Measurements from ENCODE around the gene REL.

GRCh38 chr2:60847854-60848253 lies 33.5 kb upstream of the REL start:
- TF ChIP-seq CEBPB (IDR thresholded peaks at IDR 0.05; ENCODE audit: low read depth, low read length) (no peak), CTCF (conservative IDR thresholded peaks at IDR 0.05; ENCODE audit: low read depth, low read length) (no peak), RAD21 (IDR thresholded peaks at IDR 0.05; ENCODE audit: low read length) (no peak), RCOR1 (IDR thresholded peaks at IDR 0.05; ENCODE audit: insufficient replicate concordance, low read length) (no peak), MXI1 (IDR thresholded peaks at IDR 0.05; ENCODE audit: borderline replicate concordance, low read depth, low read length) (no peak), SMC3 (IDR thresholded peaks at IDR 0.05; ENCODE audit: low read depth, low read length) (no peak), RFX5 (IDR thresholded peaks at IDR 0.05; ENCODE audit: low read depth, low read length) (no peak), BHLHE40 (IDR thresholded peaks at IDR 0.05; ENCODE audit: low read depth, low read length) (no peak), USF2 (IDR thresholded peaks at IDR 0.05; ENCODE audit: low read depth, low read length) (no peak), POLR2A (IDR thresholded peaks at IDR 0.05; ENCODE audit: low read depth, low read length) (no peak), CHD1 (IDR thresholded peaks at IDR 0.05; ENCODE audit: low read depth, low read length) (no peak), NFE2L2 (IDR thresholded peaks at IDR 0.05; ENCODE audit: low read depth, low read length) (no peak)

Measured in IMR-90 (cell line).